GM08714 (cell line): ENCODE data around the gene IDH3G.

Experiments used
- H3K4me3 ChIP-seq: fragments of 200-500 bp; sonication (Bioruptor generic); 2 replicates; pipeline ENCODE4 v1.5.1; 2014; ENCODE audit warnings: mild to moderate bottlenecking, low read length, inconsistent platforms
- ZNF274 ChIP-seq: IDR thresholded peaks from 2 replicates; pipeline ENCODE4 v1.6.1; 2012; ENCODE audit warnings: mild to moderate bottlenecking, low read depth, low read length

The IDH3G gene

DNA sequence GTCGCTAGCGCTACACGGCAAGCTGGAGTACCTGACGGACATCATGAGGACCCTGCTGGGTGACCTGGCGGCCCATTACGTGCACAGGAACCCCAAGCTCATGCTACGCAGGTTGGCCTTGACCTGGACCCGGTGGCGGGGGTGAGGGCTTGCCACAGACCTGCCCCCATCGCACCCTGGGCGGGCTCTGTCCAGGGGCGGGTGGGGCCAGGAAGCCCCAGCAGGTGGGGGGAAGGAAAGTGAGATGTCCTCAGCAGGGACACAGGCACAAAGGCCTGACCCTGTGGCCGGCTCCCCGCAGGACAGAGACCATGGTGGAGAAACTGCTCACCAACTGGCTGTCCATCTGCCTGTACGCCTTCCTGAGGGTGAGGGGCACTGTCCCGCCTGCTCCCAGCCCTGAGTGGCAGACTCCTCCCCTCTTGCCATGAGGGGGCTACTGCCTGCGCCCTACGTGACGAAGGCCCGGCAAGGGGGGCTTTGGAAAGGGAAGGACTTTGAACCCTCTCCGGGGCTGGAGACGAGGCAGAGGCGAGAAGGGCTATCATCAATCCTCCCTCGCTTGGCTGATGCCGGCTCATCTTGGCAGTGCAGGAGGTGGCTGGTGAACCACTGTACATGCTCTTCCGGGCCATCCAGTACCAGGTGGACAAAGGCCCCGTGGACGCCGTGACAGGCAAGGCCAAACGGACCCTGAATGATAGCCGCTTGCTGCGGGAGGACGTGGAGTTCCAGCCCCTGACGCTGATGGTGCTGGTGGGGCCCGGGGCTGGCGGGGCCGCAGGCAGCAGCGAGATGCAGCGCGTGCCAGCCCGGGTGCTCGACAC is 18.7 kb downstream of the IDH3G start:
- H3K4me3 ChIP-seq = no peak overlapping the region
- no peak for TF ChIP-seq ZNF274

- TF ChIP-seq ZNF274 = no peak
- no peak overlapping the region for H3K4me3 ChIP-seq
Observed at GRCh38 chrX:153774576-153775292, 19.4 kb downstream of the IDH3G start.

DNA sequence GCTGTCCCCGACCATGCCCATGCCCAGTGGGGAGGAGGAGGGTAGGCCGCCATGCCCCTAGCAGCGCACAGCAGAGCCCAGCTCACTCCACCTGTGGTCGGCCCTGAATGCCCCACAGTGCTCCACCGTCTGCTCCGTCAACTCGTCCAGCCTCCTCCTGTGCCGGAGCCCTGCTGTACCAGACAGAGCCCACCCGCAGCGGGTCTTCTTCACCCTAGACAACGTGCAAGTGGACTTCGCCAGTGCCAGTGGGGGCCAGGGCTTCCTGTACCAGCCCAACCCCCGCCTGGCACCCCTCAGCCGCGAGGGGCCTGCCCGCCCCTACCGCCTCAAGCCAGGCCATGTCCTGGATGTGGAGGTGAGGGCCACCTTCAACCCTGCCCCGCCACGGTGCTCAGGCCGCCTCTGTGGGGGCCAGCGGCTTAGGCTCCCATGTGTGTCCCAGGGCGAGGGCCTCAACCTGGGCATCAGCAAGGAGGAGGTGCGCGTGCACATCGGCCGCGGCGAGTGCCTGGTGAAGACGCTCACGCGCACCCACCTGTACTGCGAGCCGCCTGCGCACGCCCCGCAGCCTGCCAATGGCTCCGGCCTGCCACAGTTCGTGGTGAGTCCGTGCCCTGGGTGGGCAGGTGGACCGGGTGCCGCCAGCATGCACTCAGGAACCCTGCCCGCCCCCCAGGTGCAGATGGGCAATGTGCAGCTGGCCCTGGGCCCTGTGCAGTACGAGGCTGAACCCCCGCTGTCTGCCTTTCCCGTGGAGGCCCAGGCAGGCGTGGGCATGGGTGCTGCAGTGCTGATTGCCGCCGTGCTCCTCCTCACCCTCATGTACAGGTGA is 20.2 kb downstream of the IDH3G start:
- no peak for TF ChIP-seq ZNF274

GRCh38 chrX:153773218-153773611 is 21.0 kb downstream of the IDH3G start:
- no peak for TF ChIP-seq ZNF274
- no peak overlapping the region for H3K4me3 ChIP-seq

More for the DNA sequence above, 20.2 kb downstream of the IDH3G start:
- no peak overlapping the region for H3K4me3 ChIP-seq

DNA sequence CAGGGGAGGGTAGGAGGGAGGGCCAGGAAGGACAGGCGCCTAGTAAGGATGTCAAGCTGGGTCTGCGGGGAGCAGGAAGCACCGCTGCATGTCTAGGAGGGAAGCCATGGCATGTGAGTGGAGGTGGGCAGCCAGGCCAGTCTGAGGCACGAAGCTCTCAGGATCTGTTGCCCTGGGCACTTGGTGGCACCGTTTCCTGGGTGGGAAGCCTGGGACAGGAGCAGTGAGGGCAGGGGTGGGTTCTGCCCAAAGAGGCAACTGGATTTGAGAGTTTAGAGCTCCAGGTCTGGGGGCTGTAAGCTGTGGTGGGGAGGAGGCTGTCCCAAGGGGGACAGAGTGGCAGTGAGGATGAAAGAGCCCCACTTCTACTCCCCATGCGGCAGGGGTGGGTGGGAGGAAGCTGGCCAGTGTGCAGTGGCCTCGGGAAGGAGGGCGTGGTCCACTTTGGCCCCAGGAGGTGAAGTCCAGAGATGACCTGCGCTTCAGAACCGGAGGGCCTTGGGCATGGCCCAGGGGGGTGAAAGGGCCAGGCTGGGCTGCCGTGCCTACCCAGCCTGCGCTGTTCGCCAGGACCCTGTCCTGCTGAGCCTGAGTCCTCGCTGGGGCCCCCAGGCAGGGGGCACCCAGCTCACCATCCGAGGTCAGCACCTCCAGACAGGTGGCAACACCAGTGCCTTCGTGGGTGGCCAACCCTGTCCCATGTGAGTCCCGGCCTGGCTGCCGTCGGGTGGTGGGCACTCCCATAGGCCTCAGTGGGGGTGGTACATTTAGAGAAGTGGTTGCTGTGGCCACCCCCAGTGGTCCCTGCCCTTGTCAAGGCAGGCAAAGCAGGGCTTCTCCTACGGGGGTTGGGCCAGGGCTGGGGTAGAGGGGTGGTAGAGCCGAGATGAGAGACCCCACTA is 21.6 kb downstream of the IDH3G start:
- no peak for TF ChIP-seq ZNF274
- no peak overlapping the region for H3K4me3 ChIP-seq

GRCh38 chrX:153771415-153772315 is 22.5 kb downstream of the IDH3G start:
- no peak overlapping the region for H3K4me3 ChIP-seq
- no peak for TF ChIP-seq ZNF274

GRCh38 chrX:153770601-153771414 is 23.4 kb downstream of the IDH3G start:
- no peak for TF ChIP-seq ZNF274

GRCh38 chrX:153769865-153770600 is 24.1 kb downstream of the IDH3G start:
- no peak overlapping the region for H3K4me3 ChIP-seq
- TF ChIP-seq ZNF274 = no peak

More at GRCh38 chrX:153770601-153771414, 23.4 kb downstream of the IDH3G start:
- H3K4me3 ChIP-seq = no peak overlapping the region

DNA sequence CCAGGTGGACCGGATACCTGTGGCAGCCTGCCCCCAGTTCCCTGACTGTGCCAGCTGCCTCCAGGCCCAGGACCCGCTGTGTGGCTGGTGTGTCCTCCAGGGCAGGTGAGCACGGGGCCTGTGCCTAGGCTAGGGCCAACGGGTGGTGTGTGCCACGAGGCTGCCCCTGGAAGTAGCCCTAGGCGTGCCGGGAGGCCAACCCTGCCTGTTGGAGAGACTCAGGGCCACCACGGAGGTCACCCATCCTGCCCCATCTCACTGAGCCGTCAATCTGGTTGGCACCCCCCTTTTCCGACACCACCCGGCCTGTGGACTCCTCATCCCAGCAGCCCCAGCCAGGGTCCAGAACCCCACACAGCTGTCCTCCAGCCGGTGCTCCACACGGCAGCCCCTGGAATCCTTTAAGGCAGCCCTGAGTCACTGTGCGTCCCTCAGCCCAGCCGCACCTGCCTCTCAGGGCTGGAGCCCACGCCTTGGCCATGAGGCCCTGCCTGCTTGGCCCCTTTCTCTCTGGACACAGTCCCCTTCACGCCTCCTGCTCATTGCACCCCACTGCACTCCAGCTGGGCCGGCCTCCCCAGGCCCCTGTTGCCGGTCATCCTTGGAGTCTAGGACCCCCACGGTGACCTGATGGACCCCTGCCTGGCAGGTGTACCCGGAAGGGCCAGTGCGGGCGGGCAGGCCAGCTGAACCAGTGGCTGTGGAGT is 24.9 kb downstream of the IDH3G start:
- no peak overlapping the region for H3K4me3 ChIP-seq
- no peak for TF ChIP-seq ZNF274

- H3K4me3 ChIP-seq = no peak overlapping the region
- no peak for TF ChIP-seq ZNF274
Observed at GRCh38 chrX:153768311-153769157, 25.6 kb downstream of the IDH3G start.
